T-helper 17 cell (primary cell): ENCODE measurements around the gene IL17RE. TPM values are rescaled to one million over a fixed set of nuclear protein-coding genes. Genes with fewer than 3 reads are reported as not detected.
"Not testable (repeated sequence)": the region's sequence is repeated elsewhere in the genome, so short reads cannot be mapped to it uniquely, and the experiment has no call there.

Source experiments
- ATAC-seq: fragments of 150-1000 bp; cut with Tn5 transposase; 2 replicates; pipeline ENCODE4 v1.10.0; 2021; ENCODE audit warnings: mild to moderate bottlenecking, moderate library complexity
- DNase-seq, 3 donors: peaks; one replicate each; pipeline versions ENCODE4 v3.0.0 to v3.0.0-alpha.2; 2020 to 2021
- H3K9me3 ChIP-seq: one replicate; pipeline ENCODE4 v1.7.0; 2013; ENCODE audit warnings: low read length, mild to moderate bottlenecking; ENCODE audit not compliant: control insufficient read depth, poor library complexity, severe bottlenecking
- H3K27ac Mint-ChIP-seq: one replicate; pipeline ENCODE4 v1.8.0; 2022; ENCODE audit warnings: mild to moderate bottlenecking, moderate library complexity, mixed read lengths
- H3K27me3 Mint-ChIP-seq: one replicate; pipeline ENCODE4 v1.8.0; 2022; ENCODE audit warnings: mixed read lengths
- H3K36me3 Mint-ChIP-seq: one replicate; pipeline ENCODE4 v1.8.0; 2022; ENCODE audit warnings: low read depth, mixed read lengths
- H3K4me1 Mint-ChIP-seq: one replicate; pipeline ENCODE4 v1.8.0; 2022; ENCODE audit warnings: mild to moderate bottlenecking, mixed read lengths
- H3K4me3 Mint-ChIP-seq: one replicate; pipeline ENCODE4 v1.8.0; 2022; ENCODE audit warnings: mild to moderate bottlenecking, moderate library complexity, mixed read lengths
- total RNA-seq, 4 donors: library from RNA in 2 of 4; stranded (reverse) in 2 of 4; gene quantifications; one replicate each; pipeline ENCODE4 v1.2.3 and lab custom pipeline; 2022 to 2026

Gene IL17RE
- total RNA-seq, 2 donors from 2014 or later = 10.1 to 12.4 TPM

GRCh38 chr3:9937486-9938238 lies 35.0 kb downstream of the IL17RE start:
- ATAC-seq = no peak
- peaks cover 4% of the 10 kb centered on the region for H3K36me3 Mint-ChIP-seq
- peak overlapping the region; percentile 8 for H3K27ac Mint-ChIP-seq

GRCh38 chr3:9938966-9939365 lies 36.3 kb downstream of the IL17RE start:
- Mint-ChIP-seq H3K4me3 (no peak overlapping the region), H3K27me3 (no peaks in the 10 kb centered on the region), H3K27ac (no peak overlapping the region), H3K36me3 (peaks cover 4% of the 10 kb centered on the region), H3K4me1 (peaks cover 24% of the 10 kb centered on the region)
- DNase-seq (no peak), ATAC-seq (no peak)
- H3K9me3 ChIP-seq = no peaks in the 10 kb centered on the region

More at GRCh38 chr3:9937486-9938238, 35.0 kb downstream of the IL17RE start:
- no peaks in the 10 kb centered on the region for H3K9me3 ChIP-seq
- DNase-seq = no peak
- Mint-ChIP-seq H3K4me3 (no peak overlapping the region), H3K4me1 (peaks cover 33% of the 10 kb centered on the region), H3K27me3 (no peaks in the 10 kb centered on the region)

- H3K36me3 Mint-ChIP-seq, H3K4me3 Mint-ChIP-seq, H3K27ac Mint-ChIP-seq, DNase-seq, H3K27me3 Mint-ChIP-seq, H3K9me3 ChIP-seq, ATAC-seq: not testable (repeated sequence)
- peaks cover 15% of the 10 kb centered on the region for H3K4me1 Mint-ChIP-seq
Observed at GRCh38 chr3:9939906-9940305, 37.3 kb downstream of the IL17RE start.

- no peaks in the 10 kb centered on the region for H3K9me3 ChIP-seq
- Mint-ChIP-seq H3K36me3 (no peaks in the 10 kb centered on the region), H3K27ac (no peak overlapping the region), H3K4me3 (no peak overlapping the region), H3K4me1 (peaks cover 6% of the 10 kb centered on the region), H3K27me3 (no peaks in the 10 kb centered on the region)
- DNase-seq = no peak
- no peak for ATAC-seq
Observed at GRCh38 chr3:9940746-9941145, 38.1 kb downstream of the IL17RE start.

- no peaks in the 10 kb centered on the region for H3K9me3 ChIP-seq
- peak overlapping the region; percentile 53 for H3K27ac Mint-ChIP-seq
- no peaks in the 10 kb centered on the region for H3K27me3 Mint-ChIP-seq
- H3K4me1 Mint-ChIP-seq = peaks cover 2% of the 10 kb centered on the region
- H3K36me3 Mint-ChIP-seq = no peaks in the 10 kb centered on the region
- DNase-seq = no peak
- H3K4me3 Mint-ChIP-seq = no peak overlapping the region
- no peak for ATAC-seq
Observed at GRCh38 chr3:9942164-9942563, 39.5 kb downstream of the IL17RE start.

- H3K9me3 ChIP-seq = no peaks in the 10 kb centered on the region
- Mint-ChIP-seq H3K27ac (peak overlapping the region; percentile 54), H3K4me1 (peaks cover 2% of the 10 kb centered on the region), H3K36me3 (no peaks in the 10 kb centered on the region), H3K4me3 (no peak overlapping the region), H3K27me3 (no peaks in the 10 kb centered on the region)
- ATAC-seq = no peak
- no peak for DNase-seq
Observed at GRCh38 chr3:9942934-9943690, 40.5 kb downstream of the IL17RE start.

- no peaks in the 10 kb centered on the region for H3K36me3 Mint-ChIP-seq
- no peak for ATAC-seq
- H3K27ac Mint-ChIP-seq = peak overlapping the region; percentile 59
- DNase-seq = no peak
- no peak overlapping the region for H3K4me3 Mint-ChIP-seq
- H3K9me3 ChIP-seq = no peaks in the 10 kb centered on the region
- H3K4me1 Mint-ChIP-seq = peaks cover 2% of the 10 kb centered on the region
- no peaks in the 10 kb centered on the region for H3K27me3 Mint-ChIP-seq
Observed at GRCh38 chr3:9944271-9944670, 41.6 kb downstream of the IL17RE start.

- DNase-seq (no peak), ATAC-seq (no peak)
- no peaks in the 10 kb centered on the region for H3K36me3 Mint-ChIP-seq
- no peaks in the 10 kb centered on the region for H3K9me3 ChIP-seq
- H3K27ac Mint-ChIP-seq = no peak overlapping the region
- no peak overlapping the region for H3K4me3 Mint-ChIP-seq
- H3K4me1 Mint-ChIP-seq = peaks cover 2% of the 10 kb centered on the region
- no peaks in the 10 kb centered on the region for H3K27me3 Mint-ChIP-seq
Observed at GRCh38 chr3:9945358-9945757, 42.7 kb downstream of the IL17RE start.

GRCh38 chr3:9946112-9947024 lies 43.7 kb downstream of the IL17RE start:
- DNase-seq (peak; percentile 73 to 85 (median 81)), ATAC-seq (peak; percentile 93)
- H3K4me3 Mint-ChIP-seq = peak overlapping the region; percentile 81
- no peaks in the 10 kb centered on the region for H3K9me3 ChIP-seq
- peaks cover 6% of the 10 kb centered on the region for H3K4me1 Mint-ChIP-seq
- no peaks in the 10 kb centered on the region for H3K36me3 Mint-ChIP-seq
- peak overlapping the region; percentile 76 for H3K27ac Mint-ChIP-seq
- H3K27me3 Mint-ChIP-seq = no peaks in the 10 kb centered on the region

GRCh38 chr3:9947025-9947995 lies 44.7 kb downstream of the IL17RE start:
- Mint-ChIP-seq H3K4me1 (peaks cover 8% of the 10 kb centered on the region), H3K36me3 (no peaks in the 10 kb centered on the region), H3K27ac (no peak overlapping the region), H3K27me3 (no peaks in the 10 kb centered on the region), H3K4me3 (no peak overlapping the region)
- ATAC-seq (no peak), DNase-seq (no peak)
- no peaks in the 10 kb centered on the region for H3K9me3 ChIP-seq

- Mint-ChIP-seq H3K27me3 (no peaks in the 10 kb centered on the region), H3K27ac (no peak overlapping the region), H3K36me3 (no peaks in the 10 kb centered on the region), H3K4me3 (no peak overlapping the region), H3K4me1 (peaks cover 9% of the 10 kb centered on the region)
- DNase-seq = no peak
- ATAC-seq = no peak
- H3K9me3 ChIP-seq = no peaks in the 10 kb centered on the region
Observed at GRCh38 chr3:9948586-9948985, 45.9 kb downstream of the IL17RE start.

GRCh38 chr3:9949115-9949514 lies 46.5 kb downstream of the IL17RE start:
- ATAC-seq = no peak

More at GRCh38 chr3:9949115-9949514, 46.5 kb downstream of the IL17RE start:
- Mint-ChIP-seq H3K4me1 (peaks cover 9% of the 10 kb centered on the region), H3K27me3 (no peaks in the 10 kb centered on the region), H3K4me3 (no peak overlapping the region), H3K36me3 (no peaks in the 10 kb centered on the region), H3K27ac (peak overlapping the region; percentile 53)
- no peak for DNase-seq
- H3K9me3 ChIP-seq = no peaks in the 10 kb centered on the region
